ENCODE measurements around the gene TMEM144. TPM values are rescaled to one million over a fixed set of nuclear protein-coding genes. Genes with fewer than 3 reads are reported as not detected.

TMEM144 gene
- total RNA-seq, 2 experiments from 2014 or later, result not detected

- CTCF ChIA-PET, result no interaction called here
These were observed 80.6 kb downstream of the TMEM144 start for GRCh38 chr4:158290912-158291311.

GRCh38 chr4:158291334-158292055 lies 81.2 kb downstream of the TMEM144 start:
- CTCF ChIA-PET, result no interaction called here
- POLR2A ChIA-PET, result no interaction called here

More at GRCh38 chr4:158290912-158291311, 80.6 kb downstream of the TMEM144 start:
- POLR2A ChIA-PET, result no interaction called here

GRCh38 chr4:158292156-158292555 lies 81.9 kb downstream of the TMEM144 start:
- ChIA-PET CTCF (no interaction called here), POLR2A (no interaction called here)

GRCh38 chr4:158295053-158295452 lies 84.8 kb downstream of the TMEM144 start:
- POLR2A ChIA-PET, result no interaction called here

GRCh38 chr4:158297866-158298265 lies 87.6 kb downstream of the TMEM144 start:
- ChIA-PET POLR2A (no interaction called here), CTCF (no interaction called here)

More at GRCh38 chr4:158295053-158295452, 84.8 kb downstream of the TMEM144 start:
- CTCF ChIA-PET, result no interaction called here

- CTCF ChIA-PET, result no interaction called here
- POLR2A ChIA-PET, result no interaction called here
These were observed 89.2 kb downstream of the TMEM144 start for GRCh38 chr4:158299459-158300007.

- CTCF ChIA-PET, result no interaction called here
- POLR2A ChIA-PET, result no interaction called here
These were observed 89.7 kb downstream of the TMEM144 start for GRCh38 chr4:158300012-158300411.

- ChIA-PET POLR2A (no interaction called here), CTCF (no interaction called here)
These were observed 92.0 kb downstream of the TMEM144 start for GRCh38 chr4:158302076-158302866.

- ChIA-PET POLR2A (no interaction called here), CTCF (no interaction called here)
These were observed 94.4 kb downstream of the TMEM144 start for GRCh38 chr4:158304694-158305093.

Other genes starting within 250 kb of the TMEM144 start
- not detected for gene GASK1B, start 37.5 kb upstream of the TMEM144 start, total RNA-seq